ENCODE measurements around the gene SAA1. TPM values are rescaled to one million over a fixed set of nuclear protein-coding genes. Genes with fewer than 3 reads are reported as not detected.

SAA1 gene
- 10 to 100 TPM in 2 of 7 donors, 1 to 10 TPM in 4, not detected in 1; 1.1 to 14.4 (median 4.9) TPM for total RNA-seq
- polyA plus RNA-seq, result 1 to 10 TPM; 1.3 to 4.3 TPM
- long read RNA-seq, donor 1, result 0 reads
- long read RNA-seq, donor 2, result 0 reads
- long read RNA-seq, donor 3, result 0 reads

- Histone ChIP-seq H3K9me3 (no peaks in the 10 kb centered on the region), H3K27ac (no peak within 1 kb of the TSS), H3K27me3 (no peaks in the 10 kb centered on the region), H3K4me1 (ENCODE audit: insufficient read depth) (no peaks in the 10 kb centered on the region), H3K4me3 (no peak within 1 kb of the TSS), H3K36me3 (no peaks in the 10 kb centered on the region)
- DNase-seq, result no peak
- intact Hi-C loops (cut with DNase I), result no loop called here
- 60 to 64% (median 61%) methylated on average over 8 of the region's 8 CpGs for WGBS, 3 donors
- TF ChIP-seq, protein P1, sequence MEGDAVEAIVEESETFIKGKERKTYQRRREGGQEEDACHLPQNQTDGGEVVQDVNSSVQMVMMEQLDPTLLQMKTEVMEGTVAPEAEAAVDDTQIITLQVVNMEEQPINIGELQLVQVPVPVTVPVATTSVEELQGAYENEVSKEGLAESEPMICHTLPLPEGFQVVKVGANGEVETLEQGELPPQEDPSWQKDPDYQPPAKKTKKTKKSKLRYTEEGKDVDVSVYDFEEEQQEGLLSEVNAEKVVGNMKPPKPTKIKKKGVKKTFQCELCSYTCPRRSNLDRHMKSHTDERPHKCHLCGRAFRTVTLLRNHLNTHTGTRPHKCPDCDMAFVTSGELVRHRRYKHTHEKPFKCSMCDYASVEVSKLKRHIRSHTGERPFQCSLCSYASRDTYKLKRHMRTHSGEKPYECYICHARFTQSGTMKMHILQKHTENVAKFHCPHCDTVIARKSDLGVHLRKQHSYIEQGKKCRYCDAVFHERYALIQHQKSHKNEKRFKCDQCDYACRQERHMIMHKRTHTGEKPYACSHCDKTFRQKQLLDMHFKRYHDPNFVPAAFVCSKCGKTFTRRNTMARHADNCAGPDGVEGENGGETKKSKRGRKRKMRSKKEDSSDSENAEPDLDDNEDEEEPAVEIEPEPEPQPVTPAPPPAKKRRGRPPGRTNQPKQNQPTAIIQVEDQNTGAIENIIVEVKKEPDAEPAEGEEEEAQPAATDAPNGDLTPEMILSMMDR (IDR thresholded peaks at IDR 0.05), result no peak
- TF ChIP-seq EP300 (IDR thresholded peaks at IDR 0.05) (no peak), POLR2A (IDR thresholded peaks at IDR 0.05) (no peak)
These were observed at the start of gene SAA1 for GRCh38 chr11:18265949-18266348. TSS of gene SAA1 (plus strand) at chr11:18266264. CDS start at chr11:18266888, 624 bp downstream.

DNA sequence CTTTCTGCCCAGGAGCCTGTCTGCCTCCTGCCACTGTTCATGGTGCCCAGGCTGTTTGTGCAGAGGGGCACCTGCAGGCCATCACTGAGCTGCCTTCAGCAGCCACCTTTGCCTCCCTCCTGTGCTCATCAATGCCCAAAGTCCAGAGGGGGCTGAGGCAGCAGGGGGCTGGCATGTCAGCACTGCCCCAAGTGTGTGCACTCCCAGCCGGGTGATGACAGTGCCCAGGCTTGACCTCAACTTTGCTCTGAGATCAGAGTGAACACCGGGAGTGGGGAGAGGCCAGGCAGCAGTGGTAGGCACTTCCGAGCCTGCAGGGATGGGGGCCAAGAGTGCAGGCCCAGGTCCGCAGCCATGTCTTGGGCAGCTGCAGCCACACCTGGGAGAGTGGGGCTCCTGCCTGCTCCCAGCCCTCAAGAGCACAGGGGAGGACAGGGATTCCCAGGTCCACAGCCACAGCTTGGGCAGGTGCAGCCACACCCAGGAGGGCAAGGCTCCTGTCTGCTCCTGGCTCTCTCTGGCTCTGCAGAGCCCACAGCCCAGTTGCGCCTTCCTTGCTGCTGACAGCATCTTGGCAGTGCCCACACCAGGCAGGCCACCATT, 44.7 kb upstream of the SAA1 start:
- intact Hi-C loops (cut with DNase I), result no loop called here
- TF ChIP-seq POLR2A (IDR thresholded peaks at IDR 0.05) (no peak), EP300 (IDR thresholded peaks at IDR 0.05) (no peak)
- TF ChIP-seq, protein P1 (IDR thresholded peaks at IDR 0.05), result no peak
- no peaks in the 10 kb centered on the region for H3K27me3 ChIP-seq
- no peak overlapping the region for H3K27ac ChIP-seq
- no peaks in the 10 kb centered on the region for H3K9me3 ChIP-seq
- no peaks in the 10 kb centered on the region for H3K36me3 ChIP-seq
- H3K4me3 ChIP-seq, result no peak overlapping the region
- no peaks in the 10 kb centered on the region for H3K4me1 ChIP-seq (ENCODE audit: insufficient read depth)
- DNase-seq, result no peak
- WGBS, 3 donors, result 79 to 83% (median 83%) methylated on average over 4 to 5 of the region's 5 CpGs

DNA sequence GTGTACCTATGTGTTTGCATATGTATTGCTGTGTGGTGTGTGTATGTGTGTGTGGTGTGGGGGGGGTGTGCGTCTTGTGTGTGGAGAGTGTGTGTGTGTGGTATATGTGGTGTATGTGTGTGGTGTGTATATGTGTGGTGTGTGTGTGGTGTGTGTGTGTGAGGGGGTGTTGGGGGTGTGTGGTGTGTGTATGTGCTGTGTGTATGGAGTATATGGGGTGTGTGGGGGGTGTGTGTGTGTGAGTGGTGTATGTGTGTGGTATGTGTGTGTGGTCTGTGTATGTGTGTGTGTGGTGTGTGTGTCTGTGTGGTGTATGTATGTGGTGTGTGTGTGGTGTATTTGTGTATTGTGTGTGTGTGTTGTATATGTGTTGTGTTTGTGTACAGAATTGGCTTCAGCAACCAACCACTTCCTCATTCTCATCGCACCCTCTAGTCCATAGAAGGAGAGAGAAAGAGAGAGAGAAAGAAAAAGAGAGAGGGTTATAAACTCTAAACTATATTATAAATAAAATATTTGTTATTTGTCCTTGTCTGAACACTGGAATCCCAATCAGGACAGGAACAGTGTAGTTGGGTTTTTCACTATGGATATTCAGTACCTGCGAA, 43.1 kb upstream of the SAA1 start:
- Histone ChIP-seq H3K27ac (no peak overlapping the region), H3K9me3 (no peaks in the 10 kb centered on the region), H3K36me3 (no peaks in the 10 kb centered on the region), H3K4me3 (no peak overlapping the region), H3K4me1 (ENCODE audit: insufficient read depth) (no peaks in the 10 kb centered on the region), H3K27me3 (no peaks in the 10 kb centered on the region)
- no peak for TF ChIP-seq EP300 (IDR thresholded peaks at IDR 0.05)
- TF ChIP-seq, protein P1 (IDR thresholded peaks at IDR 0.05), result no peak
- TF ChIP-seq POLR2A (IDR thresholded peaks at IDR 0.05), result no peak
- WGBS, 3 donors, result 88 to 93% (median 91%) methylated on average over 3 of the region's 3 CpGs
- DNase-seq, result no peak
- intact Hi-C loops (cut with DNase I), result no loop called here

GRCh38 chr11:18223591-18224387, 42.3 kb upstream of the SAA1 start:
- Histone ChIP-seq H3K4me3 (no peak overlapping the region), H3K27ac (no peak overlapping the region), H3K9me3 (no peaks in the 10 kb centered on the region), H3K27me3 (no peaks in the 10 kb centered on the region), H3K4me1 (ENCODE audit: insufficient read depth) (no peaks in the 10 kb centered on the region), H3K36me3 (no peaks in the 10 kb centered on the region)
- TF ChIP-seq POLR2A (IDR thresholded peaks at IDR 0.05) (no peak), EP300 (IDR thresholded peaks at IDR 0.05) (no peak)
- TF ChIP-seq, protein P1 (IDR thresholded peaks at IDR 0.05), result no peak
- 58 to 61% (median 60%) methylated on average over 3 of the region's 3 CpGs for WGBS, 3 donors
- no peak for DNase-seq
- intact Hi-C loops (cut with DNase I), result no loop called here

Measured in ovary (tissue), 10 donors.